ENCODE measurements around the gene SCN3B.

Gene SCN3B

DNA sequence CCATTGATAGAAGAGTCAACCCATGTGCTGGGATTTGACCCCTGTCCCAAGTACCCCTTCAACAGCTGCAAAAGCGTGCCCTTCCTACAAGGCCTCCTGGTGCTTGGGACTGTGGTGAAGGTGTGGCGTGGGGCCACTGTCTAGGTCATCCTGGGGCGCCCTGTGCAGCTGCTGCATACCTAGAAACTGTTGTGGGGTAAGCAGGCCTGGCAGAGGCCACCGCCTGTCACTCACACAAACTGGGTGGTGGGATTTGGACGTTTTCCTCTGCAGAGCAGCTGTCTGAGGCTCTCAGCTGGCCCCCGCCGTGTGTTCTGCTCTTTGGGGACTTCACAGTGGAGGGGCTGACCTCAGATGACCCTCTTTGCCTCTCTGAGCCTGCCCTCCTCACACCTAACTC, 69.7 kb downstream of the SCN3B start:
- FAIRE-seq, result no peak
- no peak for TF ChIP-seq POLR2AphosphoS5 (IDR thresholded peaks at IDR 0.05; ENCODE audit: low read depth, low read length)
- no peak for TF ChIP-seq TAF1 (IDR thresholded peaks at IDR 0.05; ENCODE audit: low read depth, low read length)
- no peak for TF ChIP-seq PAX5 (IDR thresholded peaks at IDR 0.05; ENCODE audit: insufficient read depth, low read length, severe bottlenecking)
- no peak for TF ChIP-seq POLR2A (IDR thresholded peaks at IDR 0.05; ENCODE audit: low read depth, low read length)
- no peak for TF ChIP-seq SPI1 (IDR thresholded peaks at IDR 0.05; ENCODE audit: low read depth, low read length)
- no peak for TF ChIP-seq POU2F2 (IDR thresholded peaks at IDR 0.05; ENCODE audit: low read depth, low read length)
- no peak for DNase-seq (ENCODE audit: insufficient read length, low spot score)

DNA sequence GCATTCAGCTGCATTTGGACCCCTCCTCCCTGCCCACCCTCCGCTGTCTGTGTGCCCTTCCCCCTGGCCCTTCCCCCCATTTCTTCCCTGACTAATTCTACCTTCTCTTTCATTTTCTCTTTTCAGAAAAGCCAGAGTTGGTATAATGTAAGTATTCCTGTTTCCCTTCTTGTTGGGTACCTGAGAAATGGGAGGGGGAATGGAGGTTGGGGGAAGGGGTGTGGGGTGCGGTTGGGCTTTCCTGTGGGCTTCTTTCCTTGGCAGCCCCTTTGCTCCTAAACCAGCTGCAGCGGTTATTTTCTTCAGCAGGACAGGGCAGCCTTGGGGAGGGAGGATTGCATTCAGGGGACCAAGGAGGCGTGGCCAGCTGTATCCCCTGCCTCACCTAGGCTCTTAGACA, 70.2 kb downstream of the SCN3B start:
- TF ChIP-seq TAF1 (IDR thresholded peaks at IDR 0.05; ENCODE audit: low read depth, low read length) (no peak), POLR2AphosphoS5 (IDR thresholded peaks at IDR 0.05; ENCODE audit: low read depth, low read length) (no peak), POU2F2 (IDR thresholded peaks at IDR 0.05; ENCODE audit: low read depth, low read length) (no peak), SPI1 (IDR thresholded peaks at IDR 0.05; ENCODE audit: low read depth, low read length) (no peak), POLR2A (IDR thresholded peaks at IDR 0.05; ENCODE audit: low read depth, low read length) (no peak)
- DNase-seq (ENCODE audit: insufficient read length, low spot score) (no peak), FAIRE-seq (no peak)

DNA sequence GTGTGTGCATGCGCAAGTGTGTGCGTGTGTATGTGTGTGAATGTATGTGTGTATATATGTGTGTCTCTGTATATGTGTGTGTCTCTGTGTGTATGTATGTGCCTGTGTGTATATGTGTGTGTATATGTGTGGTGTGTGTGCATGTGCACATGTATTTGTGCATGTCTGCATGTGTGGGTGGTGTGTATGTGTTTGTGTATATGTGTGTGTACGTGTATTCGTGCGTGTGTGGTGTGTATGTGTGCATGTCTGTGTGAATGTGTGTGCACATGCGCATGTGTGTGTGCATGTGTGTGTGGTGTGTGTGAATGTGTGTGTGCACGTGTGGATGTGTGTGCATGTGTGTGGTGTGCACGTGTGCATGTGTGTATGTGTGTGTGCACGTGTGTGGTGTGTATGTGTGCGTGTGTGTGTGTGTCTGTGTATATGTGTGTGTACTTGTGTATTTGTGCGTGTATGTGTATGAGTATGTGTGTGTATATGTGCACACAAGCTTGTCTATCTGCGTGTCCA, 71.4 kb downstream of the SCN3B start:
- FAIRE-seq (peak; percentile 84), DNase-seq (ENCODE audit: insufficient read length, low spot score) (no peak)
- TF ChIP-seq SPI1 (IDR thresholded peaks at IDR 0.05; ENCODE audit: low read depth, low read length) (no peak), POU2F2 (IDR thresholded peaks at IDR 0.05; ENCODE audit: low read depth, low read length) (no peak), POLR2A (IDR thresholded peaks at IDR 0.05; ENCODE audit: low read depth, low read length) (0 out of 2 replicates have a peak, but pooled peaks have one; percentile 22), TAF1 (IDR thresholded peaks at IDR 0.05; ENCODE audit: low read depth, low read length) (no peak)

DNA sequence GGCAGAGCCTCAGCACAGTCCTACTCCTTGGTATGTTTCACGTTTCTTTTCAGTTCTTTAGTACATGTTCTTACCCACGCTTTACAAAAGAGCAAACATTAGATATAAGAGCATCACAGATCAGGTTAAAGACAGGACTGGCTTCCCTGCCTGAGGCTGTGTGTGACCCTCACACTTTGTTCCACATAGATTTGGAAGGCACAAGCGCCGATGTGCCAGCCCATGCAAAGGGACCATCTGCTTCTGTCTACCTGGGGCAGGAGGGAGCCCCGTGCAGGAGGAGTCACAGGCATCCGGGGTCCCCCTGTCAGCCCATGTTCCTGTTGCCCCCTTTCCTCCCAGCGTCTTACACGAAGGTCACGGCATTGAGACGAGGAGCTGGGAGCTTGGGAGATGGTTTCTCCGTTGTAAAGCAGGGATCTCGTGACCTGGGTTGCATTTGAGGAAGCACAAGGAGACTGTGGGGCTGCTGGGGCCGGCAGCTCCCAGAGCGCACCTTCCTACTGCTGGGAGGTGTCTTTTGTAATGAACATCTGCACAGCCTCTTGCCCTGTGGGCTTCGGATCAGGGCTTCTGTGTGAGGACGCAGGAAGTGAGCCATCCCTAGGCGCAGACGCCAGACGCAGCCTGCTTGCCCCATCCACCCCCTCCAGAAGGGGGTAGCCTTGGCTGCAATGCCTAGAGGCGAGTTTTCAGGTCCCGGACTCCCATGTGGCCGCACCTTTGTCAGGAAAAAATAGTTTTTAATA, 72.6 kb downstream of the SCN3B start:
- TF ChIP-seq TAF1 (IDR thresholded peaks at IDR 0.05; ENCODE audit: low read depth, low read length) (no peak), POLR2A (IDR thresholded peaks at IDR 0.05; ENCODE audit: low read depth, low read length) (no peak), PAX5 (IDR thresholded peaks at IDR 0.05; ENCODE audit: insufficient read depth, low read length, severe bottlenecking) (no peak), POU2F2 (IDR thresholded peaks at IDR 0.05; ENCODE audit: low read depth, low read length) (no peak), POLR2AphosphoS5 (IDR thresholded peaks at IDR 0.05; ENCODE audit: low read depth, low read length) (no peak), SPI1 (IDR thresholded peaks at IDR 0.05; ENCODE audit: low read depth, low read length) (no peak)

DNA sequence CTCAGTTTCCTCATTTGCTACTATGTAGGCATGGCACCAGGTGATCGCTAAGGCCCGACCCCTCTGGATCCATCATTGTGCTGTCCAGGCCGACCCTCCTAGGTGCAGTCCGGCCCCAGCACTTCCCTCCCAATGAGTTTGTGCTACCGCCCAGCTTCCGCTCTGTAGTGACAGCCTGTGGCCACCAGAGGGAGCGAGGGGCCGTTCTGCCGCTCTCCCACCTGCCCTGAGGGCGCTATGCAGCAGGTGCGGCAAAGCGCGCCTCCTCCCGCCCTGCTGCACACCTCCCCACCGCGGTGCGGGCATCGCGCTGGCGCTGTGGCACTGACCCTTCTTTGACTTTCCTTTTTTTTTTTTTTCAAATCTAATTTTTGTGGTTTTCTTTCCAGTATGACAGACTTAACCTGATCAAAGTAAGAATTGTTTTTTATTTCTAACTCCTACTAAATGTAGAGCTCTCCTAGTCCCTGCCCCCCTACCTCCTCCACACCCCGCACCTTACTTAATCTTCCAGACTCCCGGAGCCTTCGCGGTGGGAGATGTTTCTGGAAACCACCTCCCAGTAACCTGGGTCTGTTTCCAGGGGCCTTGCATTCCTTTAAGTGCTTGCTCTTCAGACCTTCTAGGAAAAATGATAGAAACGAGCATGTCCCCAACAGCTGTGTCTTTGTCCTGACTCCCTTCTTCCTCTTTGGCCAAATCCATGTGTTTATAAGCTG, 73.7 kb downstream of the SCN3B start:
- peak; percentile 91 for DNase-seq (ENCODE audit: insufficient read length, low spot score)
- TF ChIP-seq SPI1 (IDR thresholded peaks at IDR 0.05; ENCODE audit: low read depth, low read length) (peak; percentile 59), POLR2AphosphoS5 (IDR thresholded peaks at IDR 0.05; ENCODE audit: low read depth, low read length) (no peak)

More for the DNA sequence above, 72.6 kb downstream of the SCN3B start:
- DNase-seq (ENCODE audit: insufficient read length, low spot score), result no peak
- FAIRE-seq, result no peak

DNA sequence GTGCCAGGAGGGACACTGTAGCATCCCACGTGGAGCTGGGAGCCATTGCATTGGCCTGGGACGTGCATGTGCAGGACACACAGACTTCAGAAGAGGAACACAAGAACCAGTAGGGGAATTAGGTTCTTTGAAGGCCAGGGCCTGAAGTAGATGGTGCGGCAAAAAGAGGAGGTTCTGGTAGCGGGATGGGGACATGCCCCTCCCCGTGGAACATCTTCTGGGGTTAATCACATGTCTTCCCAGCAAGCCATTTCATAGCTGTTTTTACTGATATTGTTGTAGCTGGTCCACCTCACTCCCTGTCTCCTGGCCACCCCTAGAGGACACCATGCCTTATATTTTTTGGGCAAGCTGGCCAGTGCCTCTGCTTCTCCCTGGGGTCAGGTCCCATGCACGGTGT, 74.3 kb downstream of the SCN3B start:
- TF ChIP-seq PAX5 (IDR thresholded peaks at IDR 0.05; ENCODE audit: insufficient read depth, low read length, severe bottlenecking), result no peak
- no peak for TF ChIP-seq POU2F2 (IDR thresholded peaks at IDR 0.05; ENCODE audit: low read depth, low read length)
- no peak for TF ChIP-seq TAF1 (IDR thresholded peaks at IDR 0.05; ENCODE audit: low read depth, low read length)
- TF ChIP-seq POLR2A (IDR thresholded peaks at IDR 0.05; ENCODE audit: low read depth, low read length), result no peak
- no peak for TF ChIP-seq SPI1 (IDR thresholded peaks at IDR 0.05; ENCODE audit: low read depth, low read length)
- TF ChIP-seq POLR2AphosphoS5 (IDR thresholded peaks at IDR 0.05; ENCODE audit: low read depth, low read length), result no peak
- no peak for FAIRE-seq
- no peak for DNase-seq (ENCODE audit: insufficient read length, low spot score)

More for the DNA sequence above, 73.7 kb downstream of the SCN3B start:
- FAIRE-seq, result peak; percentile 98

DNA sequence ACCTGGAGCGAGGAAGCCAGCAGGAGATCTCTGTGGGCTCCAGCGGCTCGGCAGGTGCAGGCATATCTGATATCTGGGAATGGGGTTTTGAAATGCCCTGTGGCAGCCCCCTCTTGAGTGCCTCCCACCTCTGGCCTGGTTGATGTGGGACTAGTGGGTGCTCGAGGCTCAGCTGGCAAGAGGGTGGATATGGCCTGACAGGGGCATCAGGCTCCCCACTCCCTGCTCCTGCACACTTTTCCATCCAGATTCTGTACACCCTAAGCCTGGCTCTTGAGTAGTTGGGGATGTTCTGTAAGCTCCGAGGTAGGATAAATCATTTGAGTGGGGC, 75.0 kb downstream of the SCN3B start:
- FAIRE-seq, result no peak
- DNase-seq (ENCODE audit: insufficient read length, low spot score), result no peak
- TF ChIP-seq SPI1 (IDR thresholded peaks at IDR 0.05; ENCODE audit: low read depth, low read length) (no peak), TAF1 (IDR thresholded peaks at IDR 0.05; ENCODE audit: low read depth, low read length) (no peak), POLR2A (IDR thresholded peaks at IDR 0.05; ENCODE audit: low read depth, low read length) (no peak), PAX5 (IDR thresholded peaks at IDR 0.05; ENCODE audit: insufficient read depth, low read length, severe bottlenecking) (no peak), POLR2AphosphoS5 (IDR thresholded peaks at IDR 0.05; ENCODE audit: low read depth, low read length) (no peak), POU2F2 (IDR thresholded peaks at IDR 0.05; ENCODE audit: low read depth, low read length) (no peak)
